Uterus (tissue), 4 donors: ENCODE results near the gene NCOA1. TPM values are rescaled to one million over a fixed set of nuclear protein-coding genes. Genes with fewer than 3 reads are reported as not detected.

Experiments used
- DNase-seq, 2 donors: peaks; one replicate each; pipeline ENCODE4 v3.0.0-alpha.2; 2019 to 2020
- H3K27ac ChIP-seq, 2 donors: fragments of 200-600 bp; sonication (generic); 1 replicate in 1 of 2; 2 replicates in 1 of 2; pipeline ENCODE4 v1.5.1; 2016 to 2018
- H3K27me3 ChIP-seq, 2 donors: fragments of 200-600 bp; sonication (generic); one replicate each; pipeline ENCODE4 v1.5.1; 2018 to 2019; ENCODE audit warnings: control low read depth in 1 of 2
- H3K36me3 ChIP-seq, 2 donors: fragments of 200-600 bp; sonication (generic); one replicate each; pipeline ENCODE4 v1.5.1; 2019; ENCODE audit warnings: control low read depth in 1 of 2
- H3K4me1 ChIP-seq, 2 donors: fragments of 200-600 bp; sonication (generic); one replicate each; pipeline ENCODE4 v1.5.1; 2018 to 2019; ENCODE audit warnings: control low read depth in 1 of 2
- H3K4me3 ChIP-seq, 2 donors: fragments of 200-600 bp; sonication (generic); 1 replicate in 1 of 2; 2 replicates in 1 of 2; pipeline ENCODE4 v1.5.1; 2018 to 2019; ENCODE audit warnings: mild to moderate bottlenecking in 1 of 2
- H3K9me3 ChIP-seq, 2 donors: fragments of 200-600 bp; sonication (generic); one replicate each; pipeline ENCODE4 v1.5.1; 2019; ENCODE audit warnings: control low read depth in 1 of 2
- CTCF ChIP-seq, 4 experiments: fragments of 200-600 bp in 2 of 4; fragments of 450-650 bp in 2 of 4; sonication (generic) in 2 of 4; IDR thresholded peaks; one replicate each; pipeline ENCODE4 v1.5.1; 2016 to 2019; ENCODE audit warnings: antibody characterized with exemption in 4 of 4, mild to moderate bottlenecking in 2 of 4, moderate library complexity in 1 of 4
- POLR2A ChIP-seq, 2 donors: fragments of 450-650 bp; IDR thresholded peaks; one replicate each; pipeline ENCODE4 v1.6.1; 2016; ENCODE audit warnings: antibody characterized with exemption in 2 of 2, mild to moderate bottlenecking in 1 of 2, moderate library complexity in 1 of 2
- intact Hi-C: fragments of 100-400 bp; cut with DNase I; formaldehyde crosslinking; loops from one replicate; pipeline ENCODE4 v1.15.1; 2023; ENCODE audit warnings: low total_unique reads
- total RNA-seq, 4 donors: library from RNA; depleted of rRNA in 3 of 4; stranded (reverse); fragments of >200 nt in 3 of 4; gene quantifications; one replicate each; pipeline versions ENCODE4 v1.1.0 to v1.2.4, GENCODE V29; 2014 to 2023
- donor health status: DM: yes; HTN: yes; CAD: no.

NCOA1 gene
- total RNA-seq, 4 donors from 2014 or later: 38.7 to 88.5 (median 62.0) TPM

- Histone ChIP-seq H3K9me3 (no peaks in the 10 kb centered on the region), H3K27me3 (no peaks in the 10 kb centered on the region), H3K27ac (no peak overlapping the region), H3K4me1 (no peaks in the 10 kb centered on the region), H3K4me3 (no peak overlapping the region), H3K36me3 (no peaks in the 10 kb centered on the region)
- no peak for DNase-seq
- intact Hi-C loops: no loop called here
- TF ChIP-seq POLR2A (IDR thresholded peaks at IDR 0.05) (no peak), CTCF (IDR thresholded peaks at IDR 0.05) (no peak)
These were observed 213.6 kb downstream of the NCOA1 start for GRCh38 chr2:24704692-24705091.

- H3K27me3 ChIP-seq: no peaks in the 10 kb centered on the region
- TF ChIP-seq CTCF (IDR thresholded peaks at IDR 0.05): no peak
- no peak for TF ChIP-seq POLR2A (IDR thresholded peaks at IDR 0.05)
- intact Hi-C loops: no loop called here
- no peaks in the 10 kb centered on the region for H3K36me3 ChIP-seq
- no peak overlapping the region for H3K27ac ChIP-seq
- no peak for DNase-seq
- H3K4me1 ChIP-seq: no peaks in the 10 kb centered on the region
- no peak overlapping the region for H3K4me3 ChIP-seq
- H3K9me3 ChIP-seq: no peaks in the 10 kb centered on the region
These were observed 216.1 kb downstream of the NCOA1 start for GRCh38 chr2:24707143-24707542.

- Histone ChIP-seq H3K4me3 (no peak overlapping the region), H3K4me1 (no peaks in the 10 kb centered on the region), H3K36me3 (no peaks in the 10 kb centered on the region), H3K9me3 (no peaks in the 10 kb centered on the region), H3K27me3 (no peaks in the 10 kb centered on the region), H3K27ac (no peak overlapping the region)
- no peak for DNase-seq
- intact Hi-C loops: no loop called here
- no peak for TF ChIP-seq CTCF (IDR thresholded peaks at IDR 0.05)
- no peak for TF ChIP-seq POLR2A (IDR thresholded peaks at IDR 0.05)
These were observed 217.6 kb downstream of the NCOA1 start for GRCh38 chr2:24708537-24709152.

- no peak for TF ChIP-seq POLR2A (IDR thresholded peaks at IDR 0.05)
- intact Hi-C loops: no loop called here
- H3K9me3 ChIP-seq: no peaks in the 10 kb centered on the region
- H3K27ac ChIP-seq: no peak overlapping the region
- H3K36me3 ChIP-seq: no peaks in the 10 kb centered on the region
- no peaks in the 10 kb centered on the region for H3K4me1 ChIP-seq
- H3K4me3 ChIP-seq: no peak overlapping the region
- no peaks in the 10 kb centered on the region for H3K27me3 ChIP-seq
- no peak for DNase-seq
These were observed 219.8 kb downstream of the NCOA1 start for GRCh38 chr2:24710806-24711205.

- no peak overlapping the region for H3K4me3 ChIP-seq
- no peak for DNase-seq
- H3K4me1 ChIP-seq: no peaks in the 10 kb centered on the region
- H3K36me3 ChIP-seq: no peaks in the 10 kb centered on the region
- H3K27ac ChIP-seq: no peak overlapping the region
- no peaks in the 10 kb centered on the region for H3K27me3 ChIP-seq
- intact Hi-C loops: no loop called here
- TF ChIP-seq POLR2A (IDR thresholded peaks at IDR 0.05) (no peak), CTCF (IDR thresholded peaks at IDR 0.05) (no peak)
- H3K9me3 ChIP-seq: no peaks in the 10 kb centered on the region
These were observed 220.8 kb downstream of the NCOA1 start for GRCh38 chr2:24711865-24712264.

GRCh38 chr2:24712296-24712695 lies 221.2 kb downstream of the NCOA1 start:
- no peaks in the 10 kb centered on the region for H3K9me3 ChIP-seq
- intact Hi-C loops: no loop called here
- no peaks in the 10 kb centered on the region for H3K36me3 ChIP-seq
- H3K4me3 ChIP-seq: no peak overlapping the region
- no peak for TF ChIP-seq POLR2A (IDR thresholded peaks at IDR 0.05)
- no peak for TF ChIP-seq CTCF (IDR thresholded peaks at IDR 0.05)
- DNase-seq: no peak
- H3K27ac ChIP-seq: no peak overlapping the region
- H3K27me3 ChIP-seq: no peaks in the 10 kb centered on the region
- no peaks in the 10 kb centered on the region for H3K4me1 ChIP-seq
